ENCODE measurements around the gene SLC46A2. TPM values are rescaled to one million over a fixed set of nuclear protein-coding genes. Genes with fewer than 3 reads are reported as not detected.

Gene SLC46A2
- polyA plus RNA-seq, 1 donor (not counting 4 experiments of a cell fraction or from before 2014, with no cell fraction given): not detected

GRCh38 chr9:112885324-112885723 lies 5.4 kb downstream of the SLC46A2 start:
- Histone ChIP-seq H3K9me1 (ENCODE audit: control insufficient read depth, extremely low read depth, insufficient read depth, low read length) (no peaks in the 10 kb centered on the region), H3K9ac (ENCODE audit: control insufficient read depth, extremely low read depth, insufficient read depth, low read length) (no peak overlapping the region), H3K4me2 (ENCODE audit: control insufficient read depth, extremely low read depth, insufficient read depth, low read depth, low read length) (no peak overlapping the region), H3K36me3 (ENCODE audit: control insufficient read depth in 2 of 2, extremely low read depth in 1 of 2, insufficient read depth in 2 of 2, low read length in 2 of 2) (no peaks in the 10 kb centered on the region), H3K4me3 (ENCODE audit: control insufficient read depth in 2 of 3, extremely low read depth in 1 of 3, insufficient read depth in 2 of 3, low read depth in 1 of 3, low read length in 3 of 3) (no peak overlapping the region), H3K4me1 (ENCODE audit: control insufficient read depth, extremely low read depth, insufficient read depth, low read length) (peaks cover 28% of the 10 kb centered on the region), H3K27ac (ENCODE audit: control insufficient read depth, insufficient read depth, low read length) (no peak overlapping the region), H3K27me3 (ENCODE audit: control insufficient read depth, extremely low read depth, insufficient read depth, low read length) (peaks cover 8% of the 10 kb centered on the region), H2AFZ (ENCODE audit: control insufficient read depth, low read length) (no peak overlapping the region), H3K79me2 (ENCODE audit: control insufficient read depth, insufficient read depth, low read length) (no peaks in the 10 kb centered on the region), H4K20me1 (ENCODE audit: control insufficient read depth, extremely low read depth, insufficient read depth, low read length) (no peaks in the 10 kb centered on the region), H3K9me3 (ENCODE audit: control insufficient read depth, low read depth, low read length) (no peaks in the 10 kb centered on the region)
- DNase-seq (ENCODE audit: low read depth, low spot score): no peak
- no peak for FAIRE-seq
- dilution Hi-C loops (cut with MboI; ENCODE audit: extremely low pct_ligation_motif_present, low sequenced_read_pairs): no loop called here
- TF ChIP-seq CTCF (optimal IDR thresholded peaks at IDR 0.05 in 1 of 3, IDR thresholded peaks at IDR 0.05 in 1 of 3, conservative IDR thresholded peaks at IDR 0.05 in 1 of 3; ENCODE audit: extremely low read depth in 1 of 3, insufficient read depth in 2 of 3, low read length in 3 of 3) (no peak), EZH2 (IDR thresholded peaks at IDR 0.05; ENCODE audit: low read length) (no peak)

- DNase-seq (ENCODE audit: low read depth, low spot score) (no peak), FAIRE-seq (no peak)
- TF ChIP-seq CTCF (optimal IDR thresholded peaks at IDR 0.05 in 1 of 3, IDR thresholded peaks at IDR 0.05 in 1 of 3, conservative IDR thresholded peaks at IDR 0.05 in 1 of 3; ENCODE audit: extremely low read depth in 1 of 3, insufficient read depth in 2 of 3, low read length in 3 of 3) (no peak), EZH2 (IDR thresholded peaks at IDR 0.05; ENCODE audit: low read length) (no peak)
- no peaks in the 10 kb centered on the region for H3K9me3 ChIP-seq (ENCODE audit: control insufficient read depth, low read depth, low read length)
- no peak overlapping the region for H3K27ac ChIP-seq (ENCODE audit: control insufficient read depth, insufficient read depth, low read length)
- peak overlapping the region; percentile 33 for H3K4me2 ChIP-seq (ENCODE audit: control insufficient read depth, extremely low read depth, insufficient read depth, low read depth, low read length)
- H3K79me2 ChIP-seq (ENCODE audit: control insufficient read depth, insufficient read depth, low read length): no peaks in the 10 kb centered on the region
- H3K4me3 ChIP-seq (ENCODE audit: control insufficient read depth in 2 of 3, extremely low read depth in 1 of 3, insufficient read depth in 2 of 3, low read depth in 1 of 3, low read length in 3 of 3): no peak overlapping the region
- peaks cover 28% of the 10 kb centered on the region for H3K4me1 ChIP-seq (ENCODE audit: control insufficient read depth, extremely low read depth, insufficient read depth, low read length)
- no peak overlapping the region for H3K9ac ChIP-seq (ENCODE audit: control insufficient read depth, extremely low read depth, insufficient read depth, low read length)
- H3K9me1 ChIP-seq (ENCODE audit: control insufficient read depth, extremely low read depth, insufficient read depth, low read length): no peaks in the 10 kb centered on the region
- dilution Hi-C loops (cut with MboI; ENCODE audit: extremely low pct_ligation_motif_present, low sequenced_read_pairs): no loop called here
- no peaks in the 10 kb centered on the region for H3K36me3 ChIP-seq (ENCODE audit: control insufficient read depth in 2 of 2, extremely low read depth in 1 of 2, insufficient read depth in 2 of 2, low read length in 2 of 2)
- H3K27me3 ChIP-seq (ENCODE audit: control insufficient read depth, extremely low read depth, insufficient read depth, low read length): peaks cover 2% of the 10 kb centered on the region
- H4K20me1 ChIP-seq (ENCODE audit: control insufficient read depth, extremely low read depth, insufficient read depth, low read length): no peaks in the 10 kb centered on the region
- H2AFZ ChIP-seq (ENCODE audit: control insufficient read depth, low read length): no peak overlapping the region
These were observed 6.0 kb downstream of the SLC46A2 start for GRCh38 chr9:112884721-112885120.

All from keratinocyte (primary cell).